Measurements from ENCODE around the gene TES.

The TES gene

GRCh38 chr7:116305485-116306408 is 95.4 kb downstream of the TES start:
- no peak for DNase-seq (ENCODE audit: low read depth, low spot score)
- no peak overlapping the region for H3K4me3 ChIP-seq (ENCODE audit: low read length)

GRCh38 chr7:116306409-116307048 is 96.2 kb downstream of the TES start:
- DNase-seq (ENCODE audit: low read depth, low spot score): no peak
- no peak overlapping the region for H3K4me3 ChIP-seq (ENCODE audit: low read length)

GRCh38 chr7:116307253-116307652 is 96.9 kb downstream of the TES start:
- no peak overlapping the region for H3K4me3 ChIP-seq (ENCODE audit: low read length)
- no peak for DNase-seq (ENCODE audit: low read depth, low spot score)
